ENCODE data around the gene ACSS3. TPM values are rescaled to one million over a fixed set of nuclear protein-coding genes. Genes with fewer than 3 reads are reported as not detected.

ACSS3 gene
- total RNA-seq, 6 experiments from 2014 or later = 39.7 to 112 (median 56.5) TPM

DNA sequence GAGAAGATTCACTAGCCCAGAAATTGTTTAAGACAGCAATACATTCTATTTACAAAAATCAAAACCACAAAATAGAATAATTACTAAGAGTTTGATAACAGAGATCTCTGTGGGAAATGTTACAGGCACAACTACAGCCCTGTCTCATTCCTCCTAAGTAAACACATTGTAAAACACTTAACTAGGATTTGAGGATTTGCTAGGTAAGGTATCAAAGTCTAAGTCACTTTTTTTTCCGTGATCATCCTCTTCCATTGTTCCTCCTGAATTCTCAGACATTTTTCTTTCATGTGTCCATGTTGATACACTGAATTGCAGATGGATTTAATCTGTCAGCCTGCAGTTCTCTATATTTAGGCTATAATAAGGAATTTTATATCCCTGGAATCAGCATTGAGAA is 127.5 kb downstream of the ACSS3 start:
- 50% methylated on average over 1 of the region's 1 CpG for WGBS (ENCODE audit: insufficient coverage, low coverage, low lambda C conversion rate, missing lambda C conversion rate)
- TF ChIP-seq CTCF (IDR thresholded peaks at IDR 0.05) (no peak), POLR2A (IDR thresholded peaks at IDR 0.05) (no peak)
- no peaks in the 10 kb centered on the region for H3K9me3 ChIP-seq
- intact Hi-C loops (cut with DNase I) = no loop called here
- peaks cover 0 to 18% (median 5%) of the 10 kb centered on the region in 4 donors for H3K4me1 ChIP-seq
- DNase-seq (no peak), ATAC-seq (no peak)
- H3K27me3 ChIP-seq = no peaks in the 10 kb centered on the region
- H3K27ac ChIP-seq = no peak overlapping the region
- H3K4me3 ChIP-seq = no peak overlapping the region
- no peaks in the 10 kb centered on the region for H3K36me3 ChIP-seq

- 74% methylated on average over 2 of the region's 2 CpGs for WGBS (ENCODE audit: insufficient coverage, low coverage, low lambda C conversion rate, missing lambda C conversion rate)
- no peak for TF ChIP-seq CTCF (IDR thresholded peaks at IDR 0.05)
- TF ChIP-seq POLR2A (IDR thresholded peaks at IDR 0.05) = no peak
- intact Hi-C loops (cut with DNase I) = no loop called here
- Histone ChIP-seq H3K4me3 (no peak overlapping the region), H3K9me3 (no peaks in the 10 kb centered on the region), H3K36me3 (no peaks in the 10 kb centered on the region), H3K4me1 (peaks cover 0 to 18% (median 5%) of the 10 kb centered on the region in 4 donors), H3K27ac (no peak overlapping the region), H3K27me3 (no peaks in the 10 kb centered on the region)
- no peak for DNase-seq
- ATAC-seq = no peak
Measured at GRCh38 chr12:81206429-81206828, 128.6 kb downstream of the ACSS3 start.

DNA sequence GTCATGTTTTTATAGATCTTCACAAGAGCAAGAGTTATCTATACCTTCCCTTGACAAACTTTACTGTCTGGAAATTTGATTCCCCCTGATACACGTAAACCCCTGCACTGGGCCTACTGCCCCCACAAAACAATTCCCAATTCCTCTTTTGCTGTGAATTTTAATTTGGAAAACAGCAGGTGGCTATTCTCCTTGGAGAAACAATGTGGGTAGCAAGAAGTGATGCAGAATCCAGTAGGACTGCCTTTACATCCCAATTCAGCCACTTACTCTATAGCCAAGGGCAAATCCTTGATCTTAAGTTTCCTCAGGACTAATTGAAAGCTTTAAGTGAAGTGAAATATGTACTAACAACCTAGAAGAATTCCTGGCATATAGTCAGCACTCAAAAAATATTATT is 129.3 kb downstream of the ACSS3 start:
- H3K4me1 ChIP-seq = peaks cover 0 to 18% (median 5%) of the 10 kb centered on the region in 4 donors
- no peaks in the 10 kb centered on the region for H3K27me3 ChIP-seq
- no peaks in the 10 kb centered on the region for H3K36me3 ChIP-seq
- no peaks in the 10 kb centered on the region for H3K9me3 ChIP-seq
- DNase-seq = no peak
- WGBS (ENCODE audit: insufficient coverage, low coverage, low lambda C conversion rate, missing lambda C conversion rate) = 100% methylated on average over 1 of the region's 1 CpG
- no peak for TF ChIP-seq POLR2A (IDR thresholded peaks at IDR 0.05)
- no peak for TF ChIP-seq CTCF (IDR thresholded peaks at IDR 0.05)
- H3K4me3 ChIP-seq = no peak overlapping the region
- no peak for ATAC-seq
- no peak overlapping the region for H3K27ac ChIP-seq
- intact Hi-C loops (cut with DNase I) = no loop called here

DNA sequence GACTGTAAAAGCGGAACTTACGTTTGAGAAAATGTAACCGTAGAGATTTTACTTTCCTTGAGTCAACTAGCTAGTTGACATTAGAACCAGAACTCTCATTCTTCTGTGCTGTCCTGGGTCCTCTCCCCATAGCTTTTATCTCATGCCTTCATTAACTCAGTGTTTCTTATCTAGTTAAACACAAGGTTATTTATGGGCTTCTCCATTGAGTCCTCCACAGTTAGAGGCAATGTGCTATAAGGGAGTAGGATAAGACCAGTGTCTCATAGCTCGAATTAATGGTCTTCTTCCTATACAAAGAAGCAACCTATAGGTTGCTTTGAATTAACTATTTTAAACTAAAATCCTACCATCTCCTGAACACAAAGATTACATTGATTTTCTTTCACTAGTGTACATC is 129.8 kb downstream of the ACSS3 start:
- peaks cover 0 to 18% (median 5%) of the 10 kb centered on the region in 4 donors for H3K4me1 ChIP-seq
- no peaks in the 10 kb centered on the region for H3K36me3 ChIP-seq
- intact Hi-C loops (cut with DNase I) = no loop called here
- no peaks in the 10 kb centered on the region for H3K27me3 ChIP-seq
- 84% methylated on average over 4 of the region's 4 CpGs for WGBS (ENCODE audit: insufficient coverage, low coverage, low lambda C conversion rate, missing lambda C conversion rate)
- no peak for TF ChIP-seq CTCF (IDR thresholded peaks at IDR 0.05)
- H3K9me3 ChIP-seq = no peaks in the 10 kb centered on the region
- DNase-seq (no peak), ATAC-seq (no peak)
- H3K27ac ChIP-seq = no peak overlapping the region
- no peak overlapping the region for H3K4me3 ChIP-seq
